Dendritic cell treated with granulocyte-macrophage colony-stimulating factor and Interleukin-4, amounts not matched to agents 40 ng/mL and 50 ng/mL, for 4 days (primary cell): ENCODE results near the gene PSEN1.

Experiments used
- H3K27ac Mint-ChIP-seq: one replicate; pipeline ENCODE4 v1.8.0; 2022; ENCODE audit warnings: mild to moderate bottlenecking, mixed read lengths
- H3K27me3 Mint-ChIP-seq: one replicate; pipeline ENCODE4 v1.8.0; 2022; ENCODE audit warnings: mild to moderate bottlenecking, mixed read lengths
- H3K36me3 Mint-ChIP-seq: one replicate; pipeline ENCODE4 v1.8.0; 2022; ENCODE audit warnings: low read depth, mixed read lengths
- H3K4me1 Mint-ChIP-seq: one replicate; pipeline ENCODE4 v1.8.0; 2022; ENCODE audit warnings: low read depth, mixed read lengths
- H3K4me3 Mint-ChIP-seq: one replicate; pipeline ENCODE4 v1.8.0; 2022; ENCODE audit warnings: mild to moderate bottlenecking, moderate library complexity, mixed read lengths
- H3K9me3 Mint-ChIP-seq: one replicate; pipeline ENCODE4 v1.8.0; 2022; ENCODE audit warnings: mixed read lengths
- intact Hi-C: fragments of 100-400 bp; cut with micrococcal nuclease; formaldehyde crosslinking; loops from one replicate; pipeline ENCODE4 v1.15.0; 2022

PSEN1 gene

DNA sequence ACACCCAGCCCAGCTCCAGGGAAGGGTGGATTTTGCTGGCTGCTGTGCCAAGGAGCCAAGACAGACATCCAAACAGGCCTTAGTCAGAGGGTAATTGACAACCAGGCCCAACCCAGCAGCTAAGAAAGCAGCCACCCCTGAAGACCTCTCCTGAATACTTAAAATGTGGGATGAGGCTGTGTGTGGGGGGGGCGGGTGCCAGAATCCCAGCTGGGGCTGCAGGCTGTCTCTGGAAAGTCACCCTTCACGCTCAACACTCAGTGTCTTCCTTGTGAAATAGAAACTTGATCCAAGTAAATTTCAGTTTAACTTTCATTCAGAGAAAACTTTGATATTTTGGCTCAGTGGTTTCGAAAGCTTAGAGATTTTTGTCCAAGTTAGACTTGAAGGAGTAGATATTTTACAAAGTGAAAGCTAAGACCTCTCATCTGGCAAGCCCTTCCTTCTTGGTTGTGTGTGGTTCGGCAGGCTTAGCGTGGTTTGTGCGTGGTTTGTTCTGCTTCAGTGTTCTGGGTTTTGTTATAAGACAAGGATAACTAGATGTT, 106.1 kb downstream of the PSEN1 start:
- no peak overlapping the region for H3K27ac Mint-ChIP-seq
- H3K4me1 Mint-ChIP-seq, result peaks cover 86% of the 10 kb centered on the region
- H3K9me3 Mint-ChIP-seq, result no peaks in the 10 kb centered on the region
- H3K27me3 Mint-ChIP-seq, result peaks cover 52% of the 10 kb centered on the region
- no peaks in the 10 kb centered on the region for H3K36me3 Mint-ChIP-seq
- intact Hi-C loops, result no loop called here
- no peak overlapping the region for H3K4me3 Mint-ChIP-seq

DNA sequence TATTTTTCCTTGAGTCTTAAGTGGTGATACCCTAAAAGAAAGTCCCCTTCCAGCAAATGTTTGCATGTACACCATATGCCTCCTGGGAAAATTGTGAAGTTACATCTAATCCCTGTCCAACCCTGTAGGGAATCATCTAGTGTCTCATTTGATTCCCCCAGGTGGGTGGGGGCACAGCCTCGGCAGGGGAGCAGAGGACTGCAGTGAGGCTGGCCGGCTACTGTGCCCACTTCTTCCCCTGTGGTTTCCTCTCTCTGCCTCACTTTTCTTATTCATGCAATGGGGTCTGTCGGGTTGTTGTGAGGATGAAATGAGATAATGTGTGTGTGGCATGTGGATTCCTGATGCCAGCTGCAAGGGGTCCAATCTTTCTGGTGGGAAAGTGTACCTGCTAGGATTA, 107.0 kb downstream of the PSEN1 start:
- Mint-ChIP-seq H3K27me3 (peaks cover 45% of the 10 kb centered on the region), H3K4me1 (peaks cover 91% of the 10 kb centered on the region), H3K27ac (no peak overlapping the region), H3K4me3 (no peak overlapping the region), H3K36me3 (no peaks in the 10 kb centered on the region), H3K9me3 (no peaks in the 10 kb centered on the region)
- intact Hi-C loops, result no loop called here

DNA sequence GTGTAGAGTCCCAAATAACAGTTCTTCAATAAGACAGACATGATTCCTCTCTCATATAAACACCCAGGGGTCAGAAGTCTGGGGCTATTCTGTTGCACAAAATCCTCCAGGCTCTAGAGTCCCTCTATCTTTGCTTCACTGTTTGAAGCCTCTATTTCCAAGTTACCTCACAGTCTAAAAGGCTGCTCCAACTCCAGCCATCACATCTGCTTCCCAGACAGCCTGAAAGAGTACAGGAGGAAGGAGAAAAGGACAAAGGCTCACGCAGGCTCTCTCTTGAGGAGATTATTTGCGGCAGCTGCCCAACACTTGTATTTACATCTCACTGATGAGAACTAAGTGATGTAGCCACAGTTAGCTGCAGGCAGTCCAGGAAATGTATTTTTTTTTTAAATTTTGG, 107.4 kb downstream of the PSEN1 start:
- no peaks in the 10 kb centered on the region for H3K36me3 Mint-ChIP-seq
- H3K27me3 Mint-ChIP-seq, result peaks cover 41% of the 10 kb centered on the region
- H3K27ac Mint-ChIP-seq, result no peak overlapping the region
- H3K9me3 Mint-ChIP-seq, result no peaks in the 10 kb centered on the region
- no peak overlapping the region for H3K4me3 Mint-ChIP-seq
- intact Hi-C loops, result no loop called here
- H3K4me1 Mint-ChIP-seq, result peaks cover 91% of the 10 kb centered on the region

DNA sequence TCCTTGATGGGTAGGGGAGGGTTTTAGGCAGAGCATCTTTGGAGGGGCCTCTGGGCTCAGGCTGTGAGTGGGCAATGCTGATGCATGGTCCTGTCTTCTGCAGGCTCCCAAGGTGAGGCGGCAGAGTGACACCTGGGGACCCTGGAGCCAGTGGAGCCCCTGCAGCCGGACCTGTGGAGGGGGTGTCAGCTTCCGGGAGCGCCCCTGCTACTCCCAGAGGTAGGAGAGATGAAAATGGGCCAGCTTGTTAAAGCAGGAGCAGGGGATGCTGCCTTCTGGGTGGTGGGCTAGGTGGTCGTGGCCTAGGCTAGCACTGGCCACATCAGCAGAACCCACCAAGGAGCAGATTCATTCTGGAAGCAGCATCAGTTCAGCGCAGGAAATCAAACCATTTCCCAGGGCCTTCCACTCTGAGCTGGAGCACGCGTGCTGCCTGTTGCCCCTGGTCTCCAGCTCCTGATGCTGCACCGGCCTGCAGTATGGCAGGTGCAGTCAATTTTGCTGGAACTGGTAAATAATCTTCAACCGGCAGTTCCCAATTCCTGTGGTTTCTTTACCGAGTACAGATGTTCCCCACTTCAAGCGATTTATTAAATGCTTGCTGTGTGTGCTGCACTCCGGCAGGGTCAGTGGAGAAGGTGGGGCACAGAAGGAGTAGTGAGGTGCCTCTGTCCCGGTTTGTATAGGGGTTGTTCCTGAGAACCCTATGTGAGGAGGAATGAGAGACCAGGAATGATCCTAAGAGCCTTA, 108.4 kb downstream of the PSEN1 start:
- H3K27me3 Mint-ChIP-seq, result peaks cover 31% of the 10 kb centered on the region
- peaks cover 82% of the 10 kb centered on the region for H3K4me1 Mint-ChIP-seq
- H3K27ac Mint-ChIP-seq, result no peak overlapping the region
- intact Hi-C loops, result no loop called here
- H3K4me3 Mint-ChIP-seq, result peak overlapping the region; percentile 80
- H3K9me3 Mint-ChIP-seq, result no peaks in the 10 kb centered on the region
- H3K36me3 Mint-ChIP-seq, result no peaks in the 10 kb centered on the region

DNA sequence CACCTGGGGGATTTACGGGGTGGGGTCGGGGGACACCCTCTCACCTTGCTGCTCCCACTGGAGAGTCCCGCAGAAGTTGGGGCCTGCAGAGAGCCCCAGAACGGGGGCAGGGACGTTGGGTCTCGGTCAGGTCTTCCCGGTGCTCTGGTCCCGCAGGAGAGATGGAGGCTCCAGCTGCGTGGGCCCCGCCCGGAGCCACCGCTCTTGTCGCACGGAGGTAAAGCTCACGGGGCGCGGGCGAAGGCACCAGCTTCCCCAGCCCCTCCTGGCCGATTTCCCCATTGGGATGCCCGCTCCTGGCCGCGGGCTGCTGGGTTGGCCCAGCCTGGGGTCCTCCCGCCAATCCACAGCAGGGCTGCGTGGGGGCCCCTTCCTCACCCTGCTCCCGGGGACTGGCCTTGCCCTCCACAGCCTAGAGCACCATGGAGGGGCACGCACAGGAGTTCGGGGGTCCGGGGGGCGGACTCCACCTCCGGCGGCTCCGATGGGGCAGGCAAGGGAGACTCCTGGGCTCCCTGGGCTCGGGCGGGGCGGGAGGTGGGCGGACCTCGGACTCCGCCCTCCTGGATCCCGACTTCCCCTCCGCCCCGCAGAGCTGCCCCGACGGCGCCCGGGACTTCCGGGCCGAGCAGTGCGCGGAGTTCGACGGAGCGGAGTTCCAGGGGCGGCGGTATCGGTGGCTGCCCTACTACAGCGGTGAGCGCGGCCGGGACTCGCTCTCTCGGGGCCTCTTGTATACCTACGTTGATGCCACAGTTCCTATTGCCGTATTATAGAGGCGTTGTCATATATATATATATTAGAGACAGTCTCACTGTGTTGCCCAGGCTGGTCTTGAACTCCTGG, 109.4 kb downstream of the PSEN1 start:
- H3K27ac Mint-ChIP-seq, result peak overlapping the region; percentile 58
- H3K4me3 Mint-ChIP-seq, result peak overlapping the region; percentile 80
- intact Hi-C loops, result no loop called here
- peaks cover 25% of the 10 kb centered on the region for H3K27me3 Mint-ChIP-seq
- H3K36me3 Mint-ChIP-seq, result no peaks in the 10 kb centered on the region
- H3K9me3 Mint-ChIP-seq, result no peaks in the 10 kb centered on the region
- peaks cover 73% of the 10 kb centered on the region for H3K4me1 Mint-ChIP-seq

DNA sequence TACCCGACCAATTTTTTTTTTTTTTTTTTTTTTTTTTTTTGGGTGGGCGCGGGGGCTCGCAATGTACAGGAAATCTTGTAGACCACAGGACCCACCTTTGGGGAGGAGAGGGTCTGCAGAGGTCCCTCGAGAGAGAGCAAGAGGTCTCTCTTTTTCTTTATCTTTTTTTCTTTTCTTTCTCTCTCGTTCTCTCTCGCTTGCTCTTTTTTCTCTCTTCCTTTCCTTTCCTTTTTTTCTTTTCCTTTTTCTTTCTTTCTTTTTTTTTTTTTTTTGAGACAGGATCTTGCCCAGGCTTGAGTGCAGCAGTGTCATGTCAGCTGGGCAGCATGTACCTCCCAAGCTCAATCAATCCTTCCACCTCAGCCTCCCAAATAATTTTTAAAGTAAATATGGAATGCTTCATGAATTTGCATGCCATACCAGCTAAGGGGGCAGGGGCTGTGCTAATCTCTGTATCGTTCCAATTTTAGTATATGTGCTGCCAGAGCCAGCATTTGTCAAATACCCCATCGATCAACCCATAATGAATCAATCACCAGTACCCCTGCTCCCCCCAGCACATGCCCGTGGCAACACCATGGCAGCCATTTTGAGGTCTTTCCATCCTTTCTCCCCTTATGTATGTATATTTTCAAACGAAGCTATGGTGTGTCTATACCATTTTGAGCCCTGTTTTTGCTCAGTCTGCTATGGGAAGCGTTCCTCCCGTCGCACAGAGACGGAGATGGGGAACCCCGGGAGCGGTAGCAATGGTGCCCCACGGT, 110.3 kb downstream of the PSEN1 start:
- Mint-ChIP-seq H3K27me3 (peaks cover 24% of the 10 kb centered on the region), H3K4me3 (peak overlapping the region; percentile 80), H3K9me3 (no peaks in the 10 kb centered on the region), H3K4me1 (peaks cover 65% of the 10 kb centered on the region), H3K27ac (peak overlapping the region; percentile 58), H3K36me3 (no peaks in the 10 kb centered on the region)
- intact Hi-C loops, result no loop called here

DNA sequence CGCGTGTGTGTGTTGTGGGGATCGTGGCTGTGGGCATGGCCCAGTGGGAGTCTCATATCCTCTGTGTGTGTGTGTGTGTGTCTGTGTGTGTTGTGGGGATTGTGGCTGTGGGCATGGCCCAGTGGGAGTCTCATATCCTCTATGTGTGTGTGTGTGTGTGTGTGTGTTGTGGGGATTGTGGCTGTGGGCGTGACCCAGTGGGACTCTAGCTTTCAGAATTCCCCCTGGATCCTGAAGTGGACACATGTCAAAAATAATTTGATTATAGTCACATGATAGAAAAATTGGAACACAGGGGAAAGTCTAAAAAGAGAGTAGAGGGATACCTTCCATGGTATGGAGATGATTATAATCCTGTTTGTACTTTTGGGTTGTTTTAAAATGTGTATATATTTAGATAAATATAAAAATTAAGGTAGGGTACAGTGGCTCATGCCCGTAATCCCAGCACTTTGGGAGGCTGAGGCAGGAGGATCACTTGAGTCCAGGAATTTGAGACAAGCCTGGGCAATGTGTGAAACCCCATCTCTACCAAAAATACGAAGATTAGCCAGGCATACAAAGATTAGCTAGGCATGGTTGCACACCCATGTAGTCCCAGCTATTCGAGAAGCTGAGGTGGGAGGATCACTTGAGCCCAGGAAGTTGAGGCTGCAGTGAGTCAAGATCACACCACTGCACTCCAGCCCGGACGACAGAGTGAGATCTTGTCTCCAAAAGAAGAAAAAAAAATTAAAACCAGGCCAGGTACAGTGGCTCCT, 112.0 kb downstream of the PSEN1 start:
- no peak overlapping the region for H3K4me3 Mint-ChIP-seq
- intact Hi-C loops, result no loop called here
- H3K27me3 Mint-ChIP-seq, result peaks cover 19% of the 10 kb centered on the region
- H3K36me3 Mint-ChIP-seq, result no peaks in the 10 kb centered on the region
- peaks cover 47% of the 10 kb centered on the region for H3K4me1 Mint-ChIP-seq
- peak overlapping the region; percentile 58 for H3K27ac Mint-ChIP-seq
- no peaks in the 10 kb centered on the region for H3K9me3 Mint-ChIP-seq

DNA sequence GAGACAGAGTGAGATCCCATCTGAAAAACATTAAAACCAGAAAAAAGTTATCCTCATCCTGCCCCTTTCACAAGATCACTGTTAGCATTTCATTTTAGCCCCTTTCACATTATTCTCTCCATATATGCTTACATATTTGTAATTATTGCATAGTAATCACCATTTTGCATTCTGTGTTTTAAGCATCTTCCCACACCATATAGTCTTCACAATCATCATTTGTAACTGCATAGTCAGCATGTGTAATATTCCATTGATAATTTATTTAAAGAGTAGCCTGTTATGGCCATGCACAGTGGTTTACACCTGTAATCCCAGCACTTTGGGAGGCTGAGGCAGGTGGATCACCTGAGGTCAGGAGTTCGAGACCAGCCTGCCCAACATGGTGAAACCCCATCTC, 112.8 kb downstream of the PSEN1 start:
- intact Hi-C loops, result no loop called here
- H3K4me3 Mint-ChIP-seq, result no peak overlapping the region
- no peaks in the 10 kb centered on the region for H3K9me3 Mint-ChIP-seq
- no peaks in the 10 kb centered on the region for H3K36me3 Mint-ChIP-seq
- no peak overlapping the region for H3K27ac Mint-ChIP-seq
- peaks cover 13% of the 10 kb centered on the region for H3K27me3 Mint-ChIP-seq
- peaks cover 39% of the 10 kb centered on the region for H3K4me1 Mint-ChIP-seq

DNA sequence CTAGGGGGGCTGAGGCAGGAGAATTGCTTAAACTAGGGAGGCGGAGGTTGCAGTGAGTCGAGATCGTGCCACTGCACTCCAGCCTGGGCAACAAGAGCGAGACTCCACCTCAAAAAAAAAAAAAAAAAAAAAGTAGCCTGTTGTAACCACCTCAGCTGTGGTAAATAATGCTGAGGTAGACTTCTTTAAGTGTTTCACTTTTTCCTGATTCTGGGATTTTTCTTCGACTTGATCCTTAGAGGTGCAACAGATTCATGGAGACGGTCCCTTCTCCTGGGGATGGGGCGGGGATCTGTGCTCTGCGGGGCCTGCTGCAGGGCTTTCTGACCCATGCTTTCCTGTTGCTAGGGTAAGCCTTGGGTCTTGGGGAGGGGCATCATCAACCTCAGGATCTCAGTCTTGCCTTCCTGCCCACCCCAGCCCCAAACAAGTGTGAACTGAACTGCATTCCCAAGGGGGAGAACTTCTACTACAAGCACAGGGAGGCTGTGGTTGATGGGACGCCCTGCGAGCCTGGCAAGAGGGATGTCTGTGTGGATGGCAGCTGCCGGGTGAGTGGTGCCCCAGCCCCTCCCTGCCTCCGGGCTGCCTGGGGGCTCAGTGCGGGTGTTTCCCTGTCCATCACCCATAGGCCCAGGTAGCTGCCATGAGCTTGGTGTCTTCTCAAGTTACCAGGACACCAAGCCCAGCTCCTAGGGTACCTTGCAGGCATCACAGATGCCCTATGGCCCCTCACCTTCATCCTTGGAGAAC, 113.4 kb downstream of the PSEN1 start:
- H3K4me1 Mint-ChIP-seq, result peaks cover 33% of the 10 kb centered on the region
- H3K27me3 Mint-ChIP-seq, result peaks cover 8% of the 10 kb centered on the region
- intact Hi-C loops, result no loop called here
- H3K27ac Mint-ChIP-seq, result no peak overlapping the region
- no peaks in the 10 kb centered on the region for H3K9me3 Mint-ChIP-seq
- H3K4me3 Mint-ChIP-seq, result no peak overlapping the region
- H3K36me3 Mint-ChIP-seq, result peaks cover 3% of the 10 kb centered on the region

DNA sequence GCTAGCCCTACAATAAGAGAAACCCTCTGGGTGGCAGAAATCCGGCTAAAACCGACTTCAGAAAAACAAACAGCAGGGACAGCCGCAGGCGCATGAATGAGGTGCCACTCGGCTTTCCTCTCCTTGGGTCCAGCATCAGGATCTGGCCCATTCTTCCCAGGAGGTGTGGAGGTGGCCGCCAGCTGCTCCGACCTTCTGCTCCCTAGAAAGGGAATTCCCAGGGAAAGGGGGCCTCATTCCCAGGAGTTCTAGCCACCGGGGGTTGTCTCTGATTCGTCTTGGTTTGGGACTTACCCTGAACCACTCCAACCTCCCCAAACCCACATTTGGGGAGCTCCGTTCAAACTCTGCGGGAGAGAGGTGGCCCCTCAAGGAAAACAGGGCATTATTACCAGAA, 114.0 kb downstream of the PSEN1 start:
- H3K9me3 Mint-ChIP-seq, result no peaks in the 10 kb centered on the region
- H3K27ac Mint-ChIP-seq, result no peak overlapping the region
- intact Hi-C loops, result no loop called here
- peaks cover 31% of the 10 kb centered on the region for H3K4me1 Mint-ChIP-seq
- H3K27me3 Mint-ChIP-seq, result peaks cover 3% of the 10 kb centered on the region
- H3K36me3 Mint-ChIP-seq, result peaks cover 9% of the 10 kb centered on the region
- no peak overlapping the region for H3K4me3 Mint-ChIP-seq

DNA sequence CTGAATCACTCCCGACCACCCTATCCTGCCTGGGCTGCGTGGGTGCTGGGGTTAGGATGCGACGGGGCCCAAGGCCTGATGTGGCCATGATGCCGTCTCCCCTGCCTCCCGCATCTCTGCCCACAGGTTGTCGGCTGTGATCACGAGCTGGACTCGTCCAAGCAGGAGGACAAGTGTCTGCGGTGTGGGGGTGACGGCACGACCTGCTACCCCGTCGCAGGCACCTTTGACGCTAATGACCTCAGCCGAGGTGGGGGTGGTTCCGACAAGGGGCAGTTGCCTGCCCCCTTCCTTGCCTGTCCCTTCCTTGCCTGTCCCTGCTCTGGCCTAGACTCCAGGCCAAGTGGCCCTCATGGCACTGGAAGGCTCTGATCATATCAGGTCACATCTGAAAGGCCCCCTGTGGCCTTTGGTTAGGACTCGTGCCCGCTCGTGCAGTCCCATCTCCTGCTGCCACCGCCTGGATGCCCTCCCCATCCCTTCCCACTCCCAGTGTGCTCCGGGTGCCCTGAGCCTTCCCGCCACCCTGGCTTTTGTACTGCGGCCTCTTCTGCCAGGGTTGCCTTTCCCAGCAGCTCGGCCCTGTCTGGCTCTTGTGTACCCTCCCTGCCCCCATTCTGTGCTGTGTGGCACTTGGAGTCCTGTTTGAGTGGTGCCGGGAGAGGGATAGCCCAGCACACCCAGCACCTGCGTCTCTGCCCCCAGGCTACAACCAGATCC, 114.6 kb downstream of the PSEN1 start:
- Mint-ChIP-seq H3K27ac (no peak overlapping the region), H3K36me3 (peaks cover 9% of the 10 kb centered on the region), H3K4me3 (no peak overlapping the region), H3K4me1 (peaks cover 32% of the 10 kb centered on the region), H3K27me3 (peaks cover 2% of the 10 kb centered on the region), H3K9me3 (no peaks in the 10 kb centered on the region)
- intact Hi-C loops, result no loop called here

DNA sequence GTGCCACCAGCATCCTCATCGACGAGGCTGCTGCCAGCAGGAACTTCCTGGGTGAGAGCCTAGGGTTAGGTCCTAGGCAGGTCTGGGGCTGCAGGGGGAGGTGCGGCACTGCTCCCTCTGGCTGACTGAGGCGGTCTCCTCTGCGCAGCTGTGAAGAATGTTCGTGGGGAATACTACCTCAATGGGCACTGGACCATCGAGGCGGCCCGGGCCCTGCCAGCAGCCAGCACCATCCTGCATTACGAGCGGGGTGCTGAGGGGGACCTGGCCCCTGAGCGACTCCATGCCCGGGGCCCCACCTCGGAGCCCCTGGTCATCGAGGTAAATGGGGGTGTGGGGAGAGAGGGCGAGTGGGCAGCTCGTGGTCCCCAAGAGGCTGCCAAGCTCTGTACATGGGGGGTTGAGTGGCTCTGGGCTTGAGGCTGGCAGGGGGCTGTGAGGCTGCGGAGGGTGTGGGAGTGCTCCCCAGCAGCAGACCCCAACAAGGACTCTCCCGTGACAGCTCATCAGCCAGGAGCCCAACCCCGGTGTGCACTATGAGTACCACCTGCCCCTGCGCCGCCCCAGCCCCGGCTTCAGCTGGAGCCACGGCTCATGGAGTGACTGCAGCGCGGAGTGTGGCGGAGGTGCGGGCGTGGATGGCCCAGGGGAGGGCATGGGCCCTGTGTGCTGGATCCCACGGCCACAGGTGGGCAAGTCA, 115.4 kb downstream of the PSEN1 start:
- intact Hi-C loops, result no loop called here

More for the DNA sequence above, 115.4 kb downstream of the PSEN1 start:
- Mint-ChIP-seq H3K36me3 (peaks cover 9% of the 10 kb centered on the region), H3K27ac (no peak overlapping the region), H3K4me1 (peaks cover 28% of the 10 kb centered on the region), H3K27me3 (no peaks in the 10 kb centered on the region), H3K4me3 (no peak overlapping the region), H3K9me3 (no peaks in the 10 kb centered on the region)
